Glomerular visceral epithelial cell (primary cell): ENCODE measurements around the gene WDR91.
"Not testable (repeated sequence)": the region's sequence is repeated elsewhere in the genome, so short reads cannot be mapped to it uniquely, and the experiment has no call there.

ENCODE experiments used
- DNase-seq: peaks from one replicate; pipeline ENCODE4 v3.0.0-alpha.2; 2016; ENCODE audit errors: extremely low spot score

Gene WDR91

GRCh38 chr7:135179321-135179925 is 31.9 kb downstream of the WDR91 start:
- no peak for DNase-seq

GRCh38 chr7:135178364-135178763 is 33.0 kb downstream of the WDR91 start:
- no peak for DNase-seq

GRCh38 chr7:135177028-135177696 is 34.2 kb downstream of the WDR91 start:
- peak; percentile 24 for DNase-seq

DNA sequence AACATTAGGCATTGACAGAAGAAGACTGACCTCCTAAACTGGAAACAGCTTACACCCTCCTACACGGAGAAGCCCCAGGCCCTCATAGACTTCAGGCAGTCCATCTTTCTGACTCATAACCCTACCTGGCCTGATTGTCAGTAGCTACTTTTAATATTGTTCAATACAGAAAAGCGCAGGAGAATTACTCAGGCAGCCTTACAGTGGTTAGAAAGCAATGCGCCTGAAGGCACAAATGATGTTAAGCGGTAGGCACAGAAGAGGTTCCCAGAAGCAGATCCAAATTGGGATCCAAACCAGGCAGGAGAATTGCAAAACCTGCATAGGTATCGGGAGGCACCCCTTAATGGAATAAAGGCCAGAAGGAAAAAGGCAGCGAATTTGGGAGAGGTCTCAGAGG is 35.4 kb downstream of the WDR91 start:
- no peak for DNase-seq

DNA sequence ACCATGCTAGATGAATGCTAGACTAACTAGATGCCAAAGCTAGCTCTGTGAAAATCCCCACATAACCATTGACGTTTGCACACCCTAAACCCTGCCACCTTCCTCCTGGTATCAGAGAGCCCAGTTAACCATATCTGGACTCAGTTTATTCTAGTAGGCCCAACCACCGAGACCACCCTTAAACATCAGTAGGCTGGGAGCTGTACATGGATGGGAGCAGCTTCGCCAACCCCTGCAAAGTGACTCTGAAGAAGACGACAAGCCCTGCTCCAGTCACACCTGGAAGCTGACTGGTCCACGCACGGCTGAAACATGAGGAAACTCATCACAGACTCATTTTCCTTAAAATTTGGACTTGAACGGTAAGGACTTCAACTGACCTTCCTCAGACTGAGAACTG is 36.4 kb downstream of the WDR91 start:
- no peak for DNase-seq

DNA sequence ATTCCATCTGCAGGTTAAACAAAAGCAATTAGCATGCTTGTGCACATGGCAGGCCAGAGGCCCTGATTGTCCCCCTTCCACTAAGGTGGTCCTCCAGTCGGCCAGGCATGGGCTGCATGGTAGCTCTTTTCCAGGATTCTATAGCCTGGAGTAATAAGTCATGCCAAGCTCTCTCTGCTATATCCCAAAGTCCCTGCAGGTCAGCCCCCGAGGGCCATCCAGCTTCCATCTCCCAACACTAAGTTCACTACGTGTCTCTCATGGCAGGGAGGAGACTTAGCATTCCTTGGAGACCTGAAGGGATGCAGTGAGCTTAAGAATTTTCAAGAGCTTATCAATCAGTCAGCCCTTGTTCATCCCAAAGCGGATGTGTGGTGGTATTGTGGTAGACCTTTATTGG is 37.4 kb downstream of the WDR91 start:
- DNase-seq, result not testable (repeated sequence)

DNA sequence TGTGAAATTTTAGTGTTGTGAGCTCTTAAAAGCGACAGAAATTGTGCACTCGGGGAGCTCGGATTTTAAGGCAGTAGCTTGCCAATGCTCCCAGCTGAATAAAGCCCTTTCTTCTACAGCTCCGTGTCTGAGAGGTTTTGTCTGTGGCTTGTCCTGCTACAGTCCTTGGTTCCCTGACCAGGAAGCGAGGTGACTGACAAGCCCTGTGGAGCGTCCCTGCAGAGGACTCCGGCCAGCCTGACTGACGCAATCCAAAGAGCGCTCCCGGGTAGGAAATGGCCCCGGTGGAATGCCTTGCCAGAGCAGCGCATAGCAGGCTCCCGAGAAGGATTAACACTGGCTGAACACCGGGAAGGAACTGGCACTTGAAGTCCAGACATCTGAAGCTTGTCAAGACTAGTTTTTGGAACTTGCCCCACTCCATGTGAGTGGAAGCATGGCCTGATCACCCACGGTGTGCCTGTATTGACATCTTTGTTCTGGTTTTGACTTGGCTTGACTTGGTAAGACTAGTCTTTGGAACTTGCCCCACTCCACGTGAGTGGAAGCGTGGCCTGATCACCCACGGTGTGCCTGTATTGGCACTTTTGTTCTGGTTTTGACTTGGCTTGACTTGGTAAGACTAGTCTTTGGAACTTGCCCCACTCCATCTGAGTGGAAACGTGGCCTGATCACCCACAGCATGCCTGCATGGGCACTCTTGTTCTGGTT is 39.6 kb downstream of the WDR91 start:
- peak; percentile 84 for DNase-seq

DNA sequence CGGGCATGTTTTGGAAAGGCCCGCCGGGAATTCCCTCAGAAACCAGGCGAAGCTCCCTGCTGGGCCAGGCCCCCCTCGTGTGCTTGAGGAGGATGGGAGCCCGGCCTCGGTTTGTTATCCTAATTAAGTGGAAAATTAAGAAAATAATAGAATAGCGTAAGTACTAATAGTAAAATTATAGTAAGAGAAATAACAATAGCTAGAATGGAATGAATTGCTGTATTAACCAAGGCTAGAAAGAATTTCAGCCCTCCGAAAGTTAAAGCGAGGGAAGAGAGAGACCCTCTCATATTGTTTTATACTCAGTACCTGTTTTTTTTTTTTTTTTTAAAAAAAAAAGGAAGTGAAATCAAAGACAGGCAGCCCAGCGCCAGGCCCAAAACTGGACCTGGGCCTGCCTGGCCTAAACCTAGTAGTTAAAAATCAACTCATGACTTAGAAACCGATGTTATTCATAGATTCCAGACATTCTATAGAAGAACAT is 40.3 kb downstream of the WDR91 start:
- peak; percentile 42 for DNase-seq

- peak; percentile 96 for DNase-seq
These were observed 40.9 kb downstream of the WDR91 start, which contains the start of gene CYREN for GRCh38 chr7:135170274-135170997. Gene CYREN, minus strand, starts transcription at chr7:135170707. Its CDS starts 1,785 bp downstream, at chr7:135168922.

GRCh38 chr7:135169964-135170273 is 41.4 kb downstream of the WDR91 start:
- no peak for DNase-seq

- DNase-seq, result peak; percentile 60
These were observed 42.0 kb downstream of the WDR91 start for GRCh38 chr7:135169141-135169963.

DNA sequence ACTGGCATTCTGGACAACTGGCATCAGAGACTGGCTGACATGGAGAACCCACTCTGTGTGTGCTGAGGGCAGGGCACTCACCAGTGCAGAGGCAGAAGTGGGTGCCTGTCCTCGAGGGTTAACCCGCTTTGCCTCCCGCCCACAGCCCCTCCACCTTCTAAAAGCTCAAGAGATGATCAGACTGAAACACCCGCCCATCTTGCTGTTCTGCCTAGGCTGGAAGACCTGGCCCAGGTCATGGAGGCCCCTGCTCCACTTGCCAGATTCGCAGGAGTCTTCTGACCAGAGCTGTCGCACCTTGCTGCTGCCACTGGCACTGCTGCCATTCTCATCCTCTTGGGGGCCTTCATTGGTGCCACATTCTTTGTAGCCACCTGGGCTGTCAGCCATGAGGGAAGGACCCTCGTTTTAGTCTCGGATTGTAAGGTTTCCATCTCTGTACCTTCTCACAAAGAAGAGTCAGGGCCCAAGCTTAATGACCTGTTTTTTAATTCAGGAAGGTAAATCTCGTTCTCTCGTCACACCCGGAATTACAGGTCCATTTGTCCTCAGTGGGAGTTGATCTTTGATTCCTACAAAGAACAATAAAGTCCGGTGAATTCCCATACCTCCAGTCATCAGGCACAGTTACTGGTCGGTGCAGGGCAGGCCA is 42.7 kb downstream of the WDR91 start:
- DNase-seq, result no peak

DNA sequence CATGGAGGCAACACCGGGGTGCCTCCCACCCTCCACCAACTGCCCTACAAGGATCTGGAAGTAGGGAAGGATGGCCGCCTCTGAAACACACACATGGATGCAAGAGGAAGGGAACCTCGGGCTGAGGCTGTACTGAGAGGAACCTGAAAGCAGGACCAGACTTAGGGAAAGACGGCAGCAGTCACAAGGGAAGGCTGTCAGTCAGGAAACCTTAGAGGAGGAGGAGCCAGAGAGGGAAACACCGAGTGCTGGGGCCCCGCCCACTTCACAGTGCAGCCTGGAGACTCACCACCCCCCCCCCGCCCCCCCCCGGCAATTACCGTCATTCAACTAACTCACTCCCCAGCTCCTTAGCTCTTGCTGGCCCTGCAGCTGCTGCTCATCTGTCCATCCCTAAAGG is 43.3 kb downstream of the WDR91 start:
- peak; percentile 9 for DNase-seq

GRCh38 chr7:135167365-135167917 is 43.9 kb downstream of the WDR91 start:
- DNase-seq, result no peak

DNA sequence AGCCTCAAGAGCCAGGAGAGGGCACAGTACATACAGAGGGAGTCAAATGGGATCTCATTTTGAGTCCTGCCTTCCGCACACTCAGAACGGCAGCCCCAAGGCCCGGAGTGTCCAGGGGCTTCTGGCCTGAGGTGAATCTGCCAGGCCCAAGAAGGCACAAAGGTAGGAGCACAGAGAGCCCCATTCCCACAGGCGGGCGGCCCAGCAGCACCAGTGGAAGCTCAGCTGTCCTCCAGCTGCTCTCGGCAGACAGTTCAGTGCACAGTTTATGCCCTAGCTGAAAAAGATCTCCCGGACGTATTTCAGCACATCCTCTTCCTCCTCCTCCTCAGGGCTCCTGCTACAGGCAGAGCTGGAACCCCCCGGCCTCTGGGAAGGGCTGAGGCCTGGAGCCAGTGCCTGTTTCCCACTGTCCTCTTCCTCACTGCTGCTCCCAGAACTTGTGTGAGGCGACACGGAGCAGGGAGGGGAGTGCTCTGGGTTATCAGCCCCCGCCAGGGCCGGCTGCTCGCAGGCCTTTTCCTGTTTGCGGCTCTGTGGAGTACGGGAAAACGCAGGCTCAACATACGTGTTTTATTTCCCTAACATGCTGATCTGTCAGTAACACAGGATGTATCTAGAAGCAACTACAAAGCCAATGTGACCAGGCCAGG is 44.9 kb downstream of the WDR91 start:
- no peak for DNase-seq

- DNase-seq, result no peak
These were observed 45.5 kb downstream of the WDR91 start for GRCh38 chr7:135165862-135166261.

DNA sequence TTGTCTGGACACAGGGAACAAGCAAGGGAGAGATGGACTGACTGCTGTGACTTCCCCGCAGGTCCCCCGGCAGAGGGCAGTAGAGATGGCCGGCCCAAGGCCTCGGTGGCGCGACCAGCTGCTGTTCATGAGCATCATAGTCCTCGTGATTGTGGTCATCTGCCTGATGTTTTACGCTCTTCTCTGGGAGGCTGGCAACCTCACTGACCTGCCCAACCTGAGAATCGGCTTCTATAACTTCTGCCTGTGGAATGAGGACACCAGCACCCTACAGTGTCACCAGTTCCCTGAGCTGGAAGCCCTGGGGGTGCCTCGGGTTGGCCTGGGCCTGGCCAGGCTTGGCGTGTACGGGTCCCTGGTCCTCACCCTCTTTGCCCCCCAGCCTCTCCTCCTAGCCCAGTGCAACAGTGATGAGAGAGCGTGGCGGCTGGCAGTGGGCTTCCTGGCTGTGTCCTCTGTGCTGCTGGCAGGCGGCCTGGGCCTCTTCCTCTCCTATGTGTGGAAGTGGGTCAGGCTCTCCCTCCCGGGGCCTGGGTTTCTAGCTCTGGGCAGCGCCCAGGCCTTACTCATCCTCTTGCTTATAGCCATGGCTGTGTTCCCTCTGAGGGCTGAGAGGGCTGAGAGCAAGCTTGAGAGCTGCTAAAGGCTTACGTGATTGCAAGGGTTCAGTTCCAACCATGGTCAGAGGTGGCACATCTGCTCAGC is 46.8 kb downstream of the WDR91 start:
- DNase-seq, result no peak

DNA sequence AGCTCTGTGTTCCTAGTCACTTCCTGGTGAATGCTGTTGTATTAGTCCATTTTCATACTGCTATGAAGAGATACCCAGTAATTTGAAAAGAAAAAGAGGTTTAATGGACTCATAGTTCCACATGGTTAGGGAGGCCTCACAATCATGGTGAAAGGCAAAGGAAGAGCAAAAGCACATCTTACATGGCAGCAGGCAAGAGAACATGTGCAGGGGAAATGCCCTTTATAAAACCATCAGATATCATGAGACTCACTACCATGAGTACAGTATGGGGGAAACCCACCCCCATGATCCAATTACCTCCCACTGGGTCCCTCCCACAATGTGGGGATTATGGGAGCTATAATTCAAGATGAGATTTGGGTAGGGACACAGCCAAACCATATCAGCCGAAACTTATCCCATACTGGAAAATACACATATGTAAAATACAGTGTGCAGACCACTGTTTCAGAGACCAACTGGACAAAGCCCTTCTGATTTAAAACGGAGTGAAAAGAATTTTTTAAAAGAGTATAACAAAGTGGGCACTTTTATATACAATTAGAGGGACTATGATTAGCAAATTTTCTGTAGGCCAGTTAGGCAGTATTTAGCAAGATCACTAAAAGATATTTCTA is 48.8 kb downstream of the WDR91 start:
- no peak for DNase-seq

DNA sequence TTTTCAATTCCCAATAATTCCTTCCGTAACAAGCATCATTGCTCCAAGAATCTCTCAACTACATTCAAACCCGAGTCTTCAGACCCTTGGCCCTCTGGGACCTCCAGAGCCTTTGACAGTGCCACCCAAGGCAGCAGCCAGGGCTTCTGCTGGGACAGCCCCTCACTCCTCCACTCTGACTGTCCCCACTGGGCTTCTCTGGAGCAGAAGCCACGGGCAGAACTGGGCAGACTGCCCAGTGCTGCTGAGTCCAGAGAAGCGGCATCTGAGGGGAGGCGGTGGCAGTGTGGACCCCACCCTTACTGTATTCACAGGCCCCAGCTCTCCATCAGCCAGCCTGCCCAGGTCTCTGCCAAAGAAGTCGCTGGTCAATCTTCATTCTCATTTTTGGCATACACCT is 49.7 kb downstream of the WDR91 start:
- DNase-seq, result no peak
